Adrenal gland (tissue), 5 donors: ENCODE measurements around the gene SPDYE1.

ENCODE experiments used
- POLR2A ChIP-seq, 2 donors: fragments of 450-650 bp; IDR thresholded peaks; one replicate each; pipeline ENCODE4 v1.6.1; 2017; ENCODE audit warnings: antibody characterized with exemption in 2 of 2, mild to moderate bottlenecking in 2 of 2, moderate library complexity in 1 of 2
- TF ChIP-seq, protein P1 (sequence below), 6 experiments: fragments of 450-650 bp in 4 of 6; fragments of 200-600 bp in 2 of 6; sonication (generic) in 1 of 6; IDR thresholded peaks; 1 replicate in 5 of 6; 2 replicates in 1 of 6; pipeline versions ENCODE4 v1.5.1 to v1.8.0; 2016 to 2021; ENCODE audit warnings: antibody characterized with exemption in 6 of 6, mild to moderate bottlenecking in 2 of 6, moderate library complexity in 1 of 6
- donor health status: DM: no; HTN: no; CAD: no.

DNA sequence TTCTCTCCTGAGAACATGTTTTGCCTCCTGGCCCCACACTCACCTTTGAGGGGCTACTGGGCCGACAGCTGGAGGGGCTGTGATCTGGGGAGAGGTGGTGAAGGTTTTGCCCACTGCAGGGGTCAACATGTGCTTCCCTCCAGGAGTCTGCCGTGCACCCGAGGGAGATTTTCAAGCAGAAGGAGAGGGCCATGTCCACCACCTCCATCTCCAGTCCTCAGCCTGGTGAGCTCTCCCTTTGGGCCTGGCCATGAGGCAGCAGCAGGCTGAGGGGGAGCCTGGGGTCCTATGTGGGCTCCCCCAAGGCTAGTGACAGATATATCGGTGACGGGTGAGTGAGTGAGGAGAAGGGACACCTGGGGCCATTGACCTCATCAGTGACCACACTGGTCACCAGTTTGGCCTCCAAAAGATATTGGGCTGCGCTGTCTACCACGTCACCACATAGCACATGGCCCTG lies 61.1 kb downstream of the SPDYE1 start:
- TF ChIP-seq, protein P1, sequence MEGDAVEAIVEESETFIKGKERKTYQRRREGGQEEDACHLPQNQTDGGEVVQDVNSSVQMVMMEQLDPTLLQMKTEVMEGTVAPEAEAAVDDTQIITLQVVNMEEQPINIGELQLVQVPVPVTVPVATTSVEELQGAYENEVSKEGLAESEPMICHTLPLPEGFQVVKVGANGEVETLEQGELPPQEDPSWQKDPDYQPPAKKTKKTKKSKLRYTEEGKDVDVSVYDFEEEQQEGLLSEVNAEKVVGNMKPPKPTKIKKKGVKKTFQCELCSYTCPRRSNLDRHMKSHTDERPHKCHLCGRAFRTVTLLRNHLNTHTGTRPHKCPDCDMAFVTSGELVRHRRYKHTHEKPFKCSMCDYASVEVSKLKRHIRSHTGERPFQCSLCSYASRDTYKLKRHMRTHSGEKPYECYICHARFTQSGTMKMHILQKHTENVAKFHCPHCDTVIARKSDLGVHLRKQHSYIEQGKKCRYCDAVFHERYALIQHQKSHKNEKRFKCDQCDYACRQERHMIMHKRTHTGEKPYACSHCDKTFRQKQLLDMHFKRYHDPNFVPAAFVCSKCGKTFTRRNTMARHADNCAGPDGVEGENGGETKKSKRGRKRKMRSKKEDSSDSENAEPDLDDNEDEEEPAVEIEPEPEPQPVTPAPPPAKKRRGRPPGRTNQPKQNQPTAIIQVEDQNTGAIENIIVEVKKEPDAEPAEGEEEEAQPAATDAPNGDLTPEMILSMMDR (IDR thresholded peaks at IDR 0.05), result no peak
- TF ChIP-seq POLR2A (IDR thresholded peaks at IDR 0.05), result no peak
